ENCODE results near the gene RNF222.
"Not testable (repeated sequence)": the region's sequence is repeated elsewhere in the genome, so short reads cannot be mapped to it uniquely, and the experiment has no call there.

The RNF222 gene

GRCh38 chr17:8360751-8361150, 36.9 kb downstream of the RNF222 start:
- no peak for TF ChIP-seq POLR2A (IDR thresholded peaks at IDR 0.05; ENCODE audit: low read depth, low read length)
- FAIRE-seq: no peak
- DNase-seq (ENCODE audit: insufficient read length, low spot score): no peak

GRCh38 chr17:8360260-8360659, 37.4 kb downstream of the RNF222 start:
- DNase-seq (ENCODE audit: insufficient read length, low spot score): no peak
- FAIRE-seq: no peak
- TF ChIP-seq POLR2A (IDR thresholded peaks at IDR 0.05; ENCODE audit: low read depth, low read length): no peak

- TF ChIP-seq POLR2A (IDR thresholded peaks at IDR 0.05; ENCODE audit: low read depth, low read length): no peak
- peak; percentile 61 for FAIRE-seq
- DNase-seq (ENCODE audit: insufficient read length, low spot score): no peak
Observed at GRCh38 chr17:8359769-8360168, 37.9 kb downstream of the RNF222 start.

- FAIRE-seq: no peak
- no peak for TF ChIP-seq POLR2A (IDR thresholded peaks at IDR 0.05; ENCODE audit: low read depth, low read length)
- no peak for DNase-seq (ENCODE audit: insufficient read length, low spot score)
Observed at GRCh38 chr17:8357910-8358309, 39.7 kb downstream of the RNF222 start.

GRCh38 chr17:8354236-8354635, 43.4 kb downstream of the RNF222 start:
- no peak for FAIRE-seq
- DNase-seq (ENCODE audit: insufficient read length, low spot score): no peak
- TF ChIP-seq POLR2A (IDR thresholded peaks at IDR 0.05; ENCODE audit: low read depth, low read length): no peak

GRCh38 chr17:8353736-8354135, 43.9 kb downstream of the RNF222 start:
- DNase-seq (ENCODE audit: insufficient read length, low spot score) (no peak), FAIRE-seq (no peak)
- no peak for TF ChIP-seq POLR2A (IDR thresholded peaks at IDR 0.05; ENCODE audit: low read depth, low read length)

- no peak for TF ChIP-seq POLR2A (IDR thresholded peaks at IDR 0.05; ENCODE audit: low read depth, low read length)
- DNase-seq (ENCODE audit: insufficient read length, low spot score) (no peak), FAIRE-seq (no peak)
Observed at GRCh38 chr17:8350339-8350738, 47.3 kb downstream of the RNF222 start.

- FAIRE-seq; DNase-seq (ENCODE audit: insufficient read length, low spot score): not testable (repeated sequence)
Observed at GRCh38 chr17:8347001-8347400, 50.6 kb downstream of the RNF222 start.

GRCh38 chr17:8345951-8346665, 51.5 kb downstream of the RNF222 start:
- DNase-seq (ENCODE audit: insufficient read length, low spot score) (no peak), FAIRE-seq (no peak)
- TF ChIP-seq POLR2A (IDR thresholded peaks at IDR 0.05; ENCODE audit: low read depth, low read length): no peak

- TF ChIP-seq POLR2A (IDR thresholded peaks at IDR 0.05; ENCODE audit: low read depth, low read length): no peak
- DNase-seq (ENCODE audit: insufficient read length, low spot score) (no peak), FAIRE-seq (no peak)
Observed at GRCh38 chr17:8345052-8345690, 52.5 kb downstream of the RNF222 start.

- FAIRE-seq (no peak), DNase-seq (ENCODE audit: insufficient read length, low spot score) (no peak)
- TF ChIP-seq POLR2A (IDR thresholded peaks at IDR 0.05; ENCODE audit: low read depth, low read length): no peak
Observed at GRCh38 chr17:8341456-8341855, 56.2 kb downstream of the RNF222 start.
